SK-N-SH (cell line): ENCODE results near the gene CHAF1A. TPM values are rescaled to one million over a fixed set of nuclear protein-coding genes. Genes with fewer than 3 reads are reported as not detected.
A peak's percentile ranks its signal among the peaks of the same experiment; 100 is the strongest.

Experiments used
- CTCF ChIA-PET: fragments of 300-600, 350-600 bp; formaldehyde crosslinking; extraction: SDS; loops from one replicate; lab custom pipeline; 2021; lab: Yijun Ruan, JAX
- POLR2A ChIA-PET: fragments of 350-600 bp; sonication (Branson Sonifier 250); formaldehyde crosslinking; extraction: SDS; loops from one replicate; lab custom pipeline; 2020; ENCODE audit warnings: antibody characterized with exemption, inconsistent platforms; lab: Yijun Ruan, JAX
- DNase-seq: peaks from one replicate; pipeline ENCODE4 v3.0.0; 2012
- H2AFZ ChIP-seq: fragments of 200-600 bp; sonication (generic); 2 replicates; pipeline ENCODE4 v1.8.1; 2016; ENCODE audit warnings: antibody characterized with exemption, mild to moderate bottlenecking, low read depth
- H3F3A ChIP-seq: fragments of 200-600 bp; sonication (generic); replicated peaks from 2 replicates; pipeline ENCODE3; 2016; ENCODE audit warnings: antibody characterized with exemption, mild to moderate bottlenecking; ENCODE audit not compliant: insufficient read depth
- H3K27ac ChIP-seq, 2 experiments: fragments of 200-500 bp in 1 of 2; fragments of 200-600 bp in 1 of 2; sonication (Bioruptor generic) in 1 of 2; sonication (generic), shearing (Covaris generic) in 1 of 2; 2 replicates each; pipeline versions ENCODE4 v1.5.1 to v1.6.1; 2014 to 2016; ENCODE audit warnings: low read depth in 2 of 2, inconsistent platforms in 1 of 2, low read length in 1 of 2, mild to moderate bottlenecking in 1 of 2, mixed read lengths in 1 of 2
- H3K27me3 ChIP-seq: fragments of 200-600 bp; sonication (generic), shearing (Covaris generic); 2 replicates; pipeline ENCODE4 v1.6.1; 2016; ENCODE audit warnings: mixed run types; ENCODE audit not compliant: insufficient read depth
- H3K36me3 ChIP-seq, 2 experiments: fragments of 200-500 bp in 1 of 2; fragments of 200-600 bp in 1 of 2; sonication (Bioruptor generic) in 1 of 2; sonication (generic) in 1 of 2; replicated peaks in 1 of 2; 2 replicates each; pipeline versions ENCODE3 to v1.5.1; 2014 to 2016; ENCODE audit warnings: low read length in 1 of 2, mild to moderate bottlenecking in 1 of 2; ENCODE audit not compliant: insufficient read depth in 2 of 2, control insufficient read depth in 1 of 2
- H3K4me1 ChIP-seq, 2 experiments: fragments of 200-500 bp in 1 of 2; fragments of 200-600 bp in 1 of 2; sonication (Bioruptor generic) in 1 of 2; sonication (generic), shearing (Covaris generic) in 1 of 2; 2 replicates each; pipeline versions ENCODE4 v1.5.1 to v1.6.1; 2014 to 2016; ENCODE audit warnings: low read depth in 1 of 2, low read length in 1 of 2, mixed run types in 1 of 2; ENCODE audit not compliant: insufficient read depth in 2 of 2, control insufficient read depth in 1 of 2
- H3K4me2 ChIP-seq: fragments of 200-600 bp; sonication (generic), shearing (Covaris generic); 2 replicates; pipeline ENCODE4 v1.6.1; 2017; ENCODE audit warnings: mixed run types
- H3K4me3 ChIP-seq, 2 experiments: fragments of 200-500 bp in 1 of 2; fragments of 200-600 bp in 1 of 2; sonication (Bioruptor generic) in 1 of 2; sonication (generic), shearing (Covaris generic) in 1 of 2; 2 replicates each; pipeline versions ENCODE4 v1.5.1 to v1.8.1; 2014 to 2016; ENCODE audit warnings: low read depth in 2 of 2, inconsistent platforms in 1 of 2, low read length in 1 of 2, mild to moderate bottlenecking in 1 of 2, mixed read lengths in 1 of 2, moderate library complexity in 1 of 2
- H3K79me2 ChIP-seq: fragments of 200-600 bp; sonication (generic); 2 replicates; pipeline ENCODE4 v1.8.1; 2017; ENCODE audit warnings: mild to moderate bottlenecking; ENCODE audit not compliant: insufficient read depth
- H3K9ac ChIP-seq: fragments of 200-600 bp; sonication (generic); 2 replicates; pipeline ENCODE4 v1.6.1; 2017; ENCODE audit warnings: mixed run types
- H3K9me2 ChIP-seq: fragments of 200-600 bp; sonication (generic); 2 replicates; pipeline ENCODE4 v1.6.1; 2017; ENCODE audit warnings: mixed run types
- H3K9me3 ChIP-seq: fragments of 200-600 bp; sonication (generic); 2 replicates; pipeline ENCODE4 v1.6.1; 2017; ENCODE audit warnings: mixed run types, mild to moderate bottlenecking, moderate library complexity
- H4K20me1 ChIP-seq: fragments of 200-600 bp; sonication (generic); 2 replicates; pipeline ENCODE4 v1.6.1; 2017; ENCODE audit warnings: mild to moderate bottlenecking, mixed run types; ENCODE audit not compliant: insufficient read depth
- ELF1 ChIP-seq: IDR thresholded peaks from 2 replicates; pipeline ENCODE4 v1.4.0; 2012
- EZH2phosphoT487 ChIP-seq: fragments of 200-600 bp; sonication (generic); IDR thresholded peaks from 2 replicates; pipeline ENCODE4 v1.6.1; 2017; ENCODE audit warnings: low read depth, mixed run types, mild to moderate bottlenecking, antibody characterized with exemption, moderate library complexity, borderline replicate concordance
- FOSL2 ChIP-seq: IDR thresholded peaks from 2 replicates; pipeline ENCODE4 v1.4.0; 2012; ENCODE audit warnings: low read depth, mild to moderate bottlenecking, moderate library complexity, borderline replicate concordance
- GATA2 ChIP-seq: sonication (generic); formaldehyde crosslinking; IDR thresholded peaks from 2 replicates; pipeline ENCODE4 v1.5.0; 2020; ENCODE audit warnings: mild to moderate bottlenecking, missing genetic modification reagents
- MAX ChIP-seq: IDR thresholded peaks from 2 replicates; pipeline ENCODE4 v1.4.0; 2012; ENCODE audit warnings: low read depth
- RCOR1 ChIP-seq: fragments of 150-350 bp; IDR thresholded peaks from 2 replicates; pipeline ENCODE4 v1.6.1; 2017; ENCODE audit warnings: antibody characterized with exemption, low read length
- REST ChIP-seq: IDR thresholded peaks from 2 replicates; pipeline ENCODE4 v1.6.1; 2012; ENCODE audit warnings: mild to moderate bottlenecking, low read depth, low read length, moderate library complexity
- RFX5 ChIP-seq: IDR thresholded peaks from 2 replicates; pipeline ENCODE4 v1.6.1; 2012; ENCODE audit warnings: mild to moderate bottlenecking, improper control_type of control experiment, low read length
- SMC3 ChIP-seq: IDR thresholded peaks from 2 replicates; pipeline ENCODE4 v1.6.1; 2012; ENCODE audit warnings: low read depth, low read length, improper control_type of control experiment
- TAF1 ChIP-seq: IDR thresholded peaks from 2 replicates; pipeline ENCODE4 v1.6.1; 2012; ENCODE audit warnings: low read depth, mild to moderate bottlenecking, low read length, moderate library complexity, borderline replicate concordance
- TCF12 ChIP-seq: IDR thresholded peaks from 2 replicates; pipeline ENCODE4 v1.4.0; 2012
- TEAD4 ChIP-seq: IDR thresholded peaks from 2 replicates; pipeline ENCODE4 v1.4.0; 2012; ENCODE audit warnings: mild to moderate bottlenecking, borderline replicate concordance; ENCODE audit not compliant: insufficient read depth
- USF1 ChIP-seq: IDR thresholded peaks from 2 replicates; pipeline ENCODE4 v1.4.0; 2012; ENCODE audit warnings: low read depth, borderline replicate concordance
- WGBS: methylation state at CpG from one replicate; pipeline ENCODE4 v1.1.6; 2017; ENCODE audit warnings: low lambda C conversion rate; 5-methylcytosine and 5-hydroxymethylcytosine counted together
- polyA plus RNA-seq, 3 experiments: library from polyadenylated mRNA; depleted of rRNA; stranded (reverse); fragments of >200 nt; gene quantifications; 2 replicates each; pipeline ENCODE4 v1.2.3, GENCODE V29; 2012

The CHAF1A gene
- polyA plus RNA-seq, 1 of the 3 experiments (the other 2 are of a cell fraction): 18.0 TPM

GRCh38 chr19:4366666-4367335 is 35.6 kb upstream of the CHAF1A start:
- no peak for DNase-seq
- Histone ChIP-seq H3K27ac (peak overlapping the region in 1 of 2 experiments; percentile 28; a peak in 1 of 4 replicates), H3F3A (peaks cover 3% of the 10 kb centered on the region), H3K36me3 (peaks cover 0 to 35% of the 10 kb centered on the region in 2 experiments), H3K4me3 (no peak overlapping the region), H3K27me3 (no peaks in the 10 kb centered on the region), H3K79me2 (peaks cover 46% of the 10 kb centered on the region), H4K20me1 (peaks cover 11% of the 10 kb centered on the region; the same call in 1 of the 2 replicates), H3K4me1 (peaks cover 7 to 20% of the 10 kb centered on the region in 2 experiments; a peak in 2 of 4 replicates), H3K4me2 (no peak overlapping the region), H2AFZ (no peak overlapping the region), H3K9ac (no peak overlapping the region), H3K9me2 (no peaks in the 10 kb centered on the region), H3K9me3 (no peaks in the 10 kb centered on the region)
- CTCF ChIA-PET: interaction anchor here (0.7 to 8.5 kb wide), 4 partner anchors 9 to 34 kb away, joined by 3 to 84 read pairs (median 9); partner anchors contain the start of gene SH3GL1
- WGBS: 88% methylated on average over 9 of the region's 16 CpGs
- POLR2A ChIA-PET: no interaction called here
- TF ChIP-seq GATA2 (CRISPR knock-in tag): no peak
- no peak for TF ChIP-seq TCF12
- no peak for TF ChIP-seq RCOR1
- TF ChIP-seq FOSL2: no peak
- no peak for TF ChIP-seq USF1
- TF ChIP-seq RFX5: no peak
- no peak for TF ChIP-seq REST
- TF ChIP-seq ELF1: no peak
- no peak for TF ChIP-seq SMC3
- no peak for TF ChIP-seq TAF1
- no peak for TF ChIP-seq EZH2phosphoT487
- no peak for TF ChIP-seq TEAD4

- Histone ChIP-seq H4K20me1 (peaks cover 11% of the 10 kb centered on the region; the same call in 1 of the 2 replicates), H3K27ac (no peak overlapping the region; a peak in 1 of 4 replicates), H3K27me3 (no peaks in the 10 kb centered on the region), H3K9ac (no peak overlapping the region), H3K9me2 (no peaks in the 10 kb centered on the region), H3F3A (peaks cover 3% of the 10 kb centered on the region), H3K4me2 (no peak overlapping the region), H3K4me1 (peaks cover 7 to 25% of the 10 kb centered on the region in 2 experiments; a peak in 2 of 4 replicates), H3K36me3 (peaks cover 0 to 29% of the 10 kb centered on the region in 2 experiments), H2AFZ (no peak overlapping the region), H3K4me3 (no peak overlapping the region), H3K9me3 (no peaks in the 10 kb centered on the region), H3K79me2 (peaks cover 51% of the 10 kb centered on the region)
- no peak for TF ChIP-seq MAX
- CTCF ChIA-PET: interaction anchor here (0.6 to 8.5 kb wide), 4 partner anchors 9 to 33 kb away, joined by 3 to 84 read pairs (median 9); partner anchors contain the start of gene SH3GL1
- POLR2A ChIA-PET: no interaction called here
- 98% methylated on average over 4 of the region's 10 CpGs for WGBS
- no peak for DNase-seq
These were observed 35.1 kb upstream of the CHAF1A start for GRCh38 chr19:4367336-4367723.
